NCI-H2227 (cell line): Measurements from ENCODE around the gene SIN3A.
"Not testable (repeated sequence)": the region's sequence is repeated elsewhere in the genome, so short reads cannot be mapped to it uniquely, and the experiment has no call there.

Experiments used
- DNase-seq: peaks from one replicate; lab custom pipeline; 2025; ENCODE audit not compliant: unreplicated experiment; lab: John Stamatoyannopoulos, UW

Gene SIN3A

GRCh38 chr15:75450307-75451201 lies 936 bp downstream of the SIN3A start:
- DNase-seq: peak; percentile 98

DNA sequence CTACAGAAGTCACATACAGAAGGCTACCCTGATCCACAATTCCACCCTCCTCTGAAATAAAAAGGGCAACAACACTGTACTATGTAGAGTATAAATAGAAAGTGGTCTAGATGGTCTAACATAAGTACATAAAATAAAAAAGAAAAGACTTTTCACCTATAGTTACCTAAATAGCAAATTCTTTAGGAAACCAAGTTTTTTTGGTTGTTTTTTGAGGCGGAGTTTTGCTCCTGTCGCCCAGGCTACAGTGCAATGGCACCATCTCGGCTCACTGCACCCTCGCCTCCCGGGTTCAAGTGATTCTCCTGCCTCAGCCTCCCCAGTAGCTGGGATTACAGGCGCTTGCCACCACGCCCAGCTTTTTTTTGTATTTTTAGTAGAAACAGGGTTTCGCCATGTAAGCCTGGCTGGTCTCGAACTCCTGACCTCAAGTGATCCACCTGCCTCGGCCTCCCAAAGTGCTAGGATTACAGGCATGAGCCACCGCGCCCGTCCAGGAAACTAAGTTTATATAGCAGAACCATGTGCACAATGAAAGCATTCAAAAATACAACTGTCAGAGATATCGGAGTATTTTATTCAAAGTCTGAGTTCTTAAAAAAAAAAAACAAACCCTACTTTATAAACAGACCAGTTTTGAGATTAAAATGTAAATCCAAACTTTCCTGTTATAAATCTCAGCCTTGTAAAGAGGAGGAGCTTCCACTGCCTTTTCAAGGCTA lies 1.7 kb downstream of the SIN3A start:
- no peak for DNase-seq

GRCh38 chr15:75448171-75448570 lies 3.3 kb downstream of the SIN3A start:
- not testable (repeated sequence) for DNase-seq

DNA sequence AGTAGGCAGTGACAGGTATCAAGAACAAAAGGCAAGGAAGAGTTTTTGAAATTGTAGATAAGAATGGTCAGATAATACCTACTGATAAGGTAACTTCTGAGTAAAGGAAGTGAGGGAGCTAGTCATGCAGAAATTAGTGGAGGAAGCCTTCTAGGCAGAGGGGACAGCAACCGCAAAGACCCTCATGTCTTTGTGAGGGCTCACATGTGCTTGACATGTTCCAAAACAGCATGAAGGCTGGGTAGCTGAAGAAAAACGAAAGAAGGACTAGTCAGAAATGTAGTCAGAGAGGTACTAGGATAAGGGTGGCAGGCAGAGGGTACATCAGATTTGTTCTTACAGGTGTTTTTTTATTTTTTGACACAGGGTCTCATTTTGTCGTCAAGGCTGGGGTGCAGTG lies 5.3 kb downstream of the SIN3A start:
- DNase-seq: no peak

DNA sequence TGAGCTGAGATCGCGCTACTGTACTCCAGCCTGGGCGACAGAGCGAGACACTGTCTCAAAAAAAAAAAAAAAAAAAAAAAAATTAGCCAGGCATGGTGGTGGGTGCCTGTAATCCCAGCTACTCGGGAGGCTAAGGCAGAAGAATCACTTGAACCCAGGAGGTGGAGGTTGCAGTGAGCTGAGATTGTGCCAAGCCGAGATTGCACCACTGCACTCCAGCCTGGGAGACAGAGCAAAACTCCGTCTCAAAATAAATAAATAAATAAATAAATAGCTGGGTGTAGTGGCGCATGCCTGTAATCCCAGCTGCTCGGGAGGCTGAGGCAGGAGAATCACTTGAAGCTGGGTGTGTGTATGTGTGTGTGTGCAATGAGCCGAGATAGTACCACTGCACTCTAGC lies 6.2 kb downstream of the SIN3A start:
- DNase-seq: not testable (repeated sequence)

GRCh38 chr15:75443972-75444453 lies 7.5 kb downstream of the SIN3A start:
- not testable (repeated sequence) for DNase-seq

- no peak for DNase-seq
Observed at GRCh38 chr15:75437721-75438120, 13.8 kb downstream of the SIN3A start.

DNA sequence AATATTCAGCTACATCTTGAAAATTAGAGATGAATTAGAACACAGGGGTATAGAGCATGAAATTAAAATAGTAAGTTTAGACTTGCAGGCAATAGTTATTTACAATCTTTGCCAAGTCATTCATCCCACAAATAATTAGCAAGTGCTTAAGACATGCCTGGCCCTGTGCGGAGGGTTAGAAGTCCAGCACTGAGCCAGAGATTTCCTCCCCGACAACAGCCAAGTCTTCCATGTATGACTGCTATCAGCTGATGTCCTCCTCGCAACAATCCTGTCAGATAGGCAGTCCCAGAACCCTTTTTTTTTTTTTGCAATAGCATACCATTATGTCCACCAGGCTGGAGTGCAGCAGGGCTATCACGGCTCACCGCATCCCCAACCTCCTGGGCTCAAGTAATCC lies 14.6 kb downstream of the SIN3A start:
- DNase-seq: no peak

DNA sequence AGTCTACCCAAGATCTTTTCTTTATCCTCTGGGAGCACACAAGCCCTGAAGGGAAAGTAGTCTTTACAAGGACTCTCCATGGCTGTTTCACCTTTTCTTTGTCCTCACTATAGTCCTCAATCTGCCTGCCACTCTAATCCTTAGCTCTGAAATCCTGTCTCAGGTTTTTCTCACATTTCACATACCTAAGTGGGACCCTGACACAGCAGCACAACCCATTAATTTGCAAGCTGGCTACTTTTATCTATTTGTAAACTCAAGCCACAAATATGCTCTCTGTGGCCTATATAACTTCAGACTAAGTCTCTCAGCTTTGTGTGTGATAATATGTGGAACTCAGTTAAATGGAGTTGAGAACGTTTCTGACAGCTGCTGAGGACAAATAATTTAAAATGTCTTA lies 19.8 kb downstream of the SIN3A start:
- no peak for DNase-seq

DNA sequence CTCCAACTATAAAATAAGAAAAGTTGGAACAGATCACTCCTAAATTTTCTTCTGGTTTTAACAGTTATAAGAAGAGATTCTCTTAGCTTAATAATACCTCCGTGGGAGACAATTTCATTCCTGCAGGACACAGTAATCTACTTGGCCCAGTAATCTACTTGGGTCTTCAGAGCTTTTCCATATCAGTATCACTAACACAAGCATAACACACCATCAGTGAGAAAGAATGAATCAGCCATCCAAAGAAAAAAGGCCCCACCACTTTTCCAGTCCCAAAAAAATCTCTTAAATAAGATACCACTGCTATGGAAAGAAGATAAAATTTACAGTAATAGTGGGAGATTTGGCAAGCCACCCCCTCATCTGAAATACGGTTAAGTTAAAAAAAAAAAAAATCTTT lies 20.2 kb downstream of the SIN3A start:
- no peak for DNase-seq

- DNase-seq: no peak
Observed at GRCh38 chr15:75430259-75430658, 21.2 kb downstream of the SIN3A start.

DNA sequence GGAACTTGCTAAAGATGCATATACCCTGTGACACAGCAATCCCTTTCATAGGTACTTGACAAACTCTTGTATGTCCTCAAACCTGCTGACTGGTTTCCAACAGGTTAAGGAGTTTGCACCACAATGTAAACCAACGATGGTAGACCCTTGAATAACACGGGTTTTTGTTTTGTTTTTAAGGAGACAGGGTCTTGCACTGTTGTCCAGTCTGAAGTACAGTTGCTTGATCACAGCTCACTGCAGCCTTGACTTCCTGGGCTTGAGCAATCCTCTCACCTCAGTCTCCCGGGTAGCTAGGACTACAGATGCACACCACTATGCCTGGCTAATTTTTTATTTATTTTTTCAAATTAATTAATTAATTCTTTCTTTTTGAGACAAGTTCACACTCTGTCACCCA lies 23.3 kb downstream of the SIN3A start:
- no peak for DNase-seq

- no peak for DNase-seq
Observed at GRCh38 chr15:75425966-75426500, 25.5 kb downstream of the SIN3A start.

GRCh38 chr15:75422554-75422953 lies 28.9 kb downstream of the SIN3A start:
- DNase-seq: no peak

DNA sequence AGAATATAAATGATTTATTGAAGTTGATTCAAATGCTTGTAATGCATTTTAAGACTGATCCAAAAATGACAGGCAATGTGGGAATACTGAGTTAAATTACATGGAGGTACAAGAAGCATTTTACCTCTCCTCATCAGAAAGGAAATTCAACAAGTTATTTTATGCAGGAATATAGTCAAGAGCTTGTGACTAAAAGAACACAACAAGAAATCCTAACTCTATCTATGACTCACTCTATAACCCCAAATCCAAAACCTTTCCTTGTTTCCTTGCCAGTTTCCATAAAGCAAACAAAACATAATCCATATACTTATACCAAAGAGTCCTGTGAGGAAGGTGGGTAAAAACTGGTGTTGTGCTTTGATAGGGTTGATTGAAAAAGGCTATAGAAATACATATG lies 30.8 kb downstream of the SIN3A start:
- no peak for DNase-seq

- DNase-seq: no peak
Observed at GRCh38 chr15:75416584-75416983, 34.9 kb downstream of the SIN3A start.

DNA sequence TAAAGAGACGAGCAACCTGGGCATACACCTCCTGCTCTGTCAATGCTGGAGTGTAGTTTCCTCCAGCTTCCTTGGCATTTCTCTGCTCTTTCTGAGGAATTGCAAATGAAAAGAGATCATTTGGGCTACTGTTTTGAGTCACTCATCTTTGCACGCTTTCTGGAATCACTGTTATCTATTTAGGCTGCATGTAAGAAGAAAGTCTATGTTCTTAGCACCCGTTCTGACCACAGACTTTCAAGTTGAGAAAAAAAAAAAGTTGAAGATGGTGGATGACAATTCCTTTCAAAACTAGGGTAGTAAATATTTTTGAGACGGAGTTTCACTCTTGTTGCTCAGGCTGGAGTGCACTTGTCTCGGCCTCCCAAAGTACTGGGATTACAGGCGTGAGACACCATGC lies 41.3 kb downstream of the SIN3A start:
- DNase-seq: no peak

DNA sequence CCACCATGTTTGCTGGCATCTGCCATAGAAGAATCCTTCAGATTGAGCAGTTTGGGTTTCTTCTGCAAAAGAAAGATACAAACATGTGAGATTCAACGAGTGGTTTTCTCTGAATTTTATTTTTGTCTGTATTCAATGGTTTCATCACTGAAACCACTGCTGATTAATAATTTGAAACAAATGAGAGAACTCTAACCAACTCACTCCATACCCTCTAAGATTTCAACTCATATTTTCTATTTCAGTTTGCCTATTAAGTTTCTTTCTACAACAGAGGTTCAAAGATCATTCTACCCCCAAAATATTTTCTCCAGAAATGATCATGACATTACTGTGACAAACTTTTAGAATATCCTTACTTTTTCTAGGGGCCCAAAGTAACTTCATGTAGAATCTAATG lies 44.4 kb downstream of the SIN3A start:
- no peak for DNase-seq

- no peak for DNase-seq
Observed at GRCh38 chr15:75403892-75404291, 47.6 kb downstream of the SIN3A start.

- no peak for DNase-seq
Observed at GRCh38 chr15:75397494-75397893, 54.0 kb downstream of the SIN3A start.

DNA sequence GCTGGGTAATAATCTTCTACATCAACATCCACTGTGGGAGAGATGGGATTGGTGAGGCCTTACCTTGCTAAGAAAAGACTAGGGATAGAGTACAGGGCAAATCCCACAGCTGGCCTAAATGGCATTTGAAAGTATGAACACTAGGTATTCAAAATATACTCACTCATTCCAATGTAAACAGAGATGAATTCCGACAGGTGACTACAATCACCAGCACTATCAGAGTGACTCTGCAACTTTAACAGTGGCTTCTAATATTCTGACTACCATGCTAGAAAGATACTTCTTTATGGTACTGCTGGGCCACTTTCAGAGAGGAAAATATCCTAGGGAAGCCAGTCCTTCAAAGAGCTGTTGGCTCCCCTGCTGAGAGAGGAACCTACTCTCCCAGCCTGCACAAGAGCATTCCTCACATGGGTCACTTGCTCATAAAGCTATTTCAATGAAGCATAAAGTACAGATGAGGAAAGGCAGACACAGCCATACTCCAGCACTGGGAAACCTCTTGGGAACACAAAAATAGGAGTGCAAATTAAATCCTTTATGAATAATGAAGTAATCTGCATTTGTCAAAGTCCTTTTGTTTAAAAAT lies 61.6 kb downstream of the SIN3A start:
- DNase-seq: no peak

GRCh38 chr15:75383986-75384385 lies 67.5 kb downstream of the SIN3A start:
- DNase-seq: not testable (repeated sequence)
